Activated T-cell treated with anti-CD3 and anti-CD28 coated beads, Interleukin-2, amount 50 U/mL, for 4 hours (primary cell): ENCODE results near the gene RTKN2. TPM values are rescaled to one million over a fixed set of nuclear protein-coding genes. Genes with fewer than 3 reads are reported as not detected.

Experiments
- ATAC-seq, 2 donors: fragments of 200-7000 bp; cut with Tn5 transposase; one replicate each; pipeline ENCODE4 v1.10.0; 2021
- DNase-seq: peaks from one replicate; pipeline ENCODE4 v3.0.0-alpha.2; 2020
- H3K27me3 Mint-ChIP-seq: one replicate; pipeline ENCODE4 v1.8.0; 2021; ENCODE audit warnings: low read depth, mixed read lengths
- H3K36me3 Mint-ChIP-seq: one replicate; pipeline ENCODE4 v1.8.0; 2022; ENCODE audit warnings: mixed read lengths; ENCODE audit not compliant: insufficient read depth
- H3K4me1 Mint-ChIP-seq: one replicate; pipeline ENCODE4 v1.8.0; 2021; ENCODE audit warnings: low read depth, mixed read lengths
- H3K4me3 Mint-ChIP-seq: one replicate; pipeline ENCODE4 v1.8.0; 2021; ENCODE audit warnings: mild to moderate bottlenecking, moderate library complexity, mixed read lengths
- H3K9me3 Mint-ChIP-seq: one replicate; pipeline ENCODE4 v1.8.0; 2021; ENCODE audit warnings: mixed read lengths
- total RNA-seq, 3 donors: library from RNA; stranded (reverse); gene quantifications; one replicate each; pipeline ENCODE4 v1.2.1, GENCODE V29; 2021

The RTKN2 gene
- total RNA-seq, 3 donors from 2014 or later: 2.1 to 4.0 (median 3.2) TPM

GRCh38 chr10:62162261-62162981, 106.2 kb downstream of the RTKN2 start:
- no peaks in the 10 kb centered on the region for H3K27me3 Mint-ChIP-seq
- H3K4me1 Mint-ChIP-seq: peaks cover 15% of the 10 kb centered on the region
- ATAC-seq (no peak), DNase-seq (no peak)
- no peaks in the 10 kb centered on the region for H3K36me3 Mint-ChIP-seq
- no peaks in the 10 kb centered on the region for H3K9me3 Mint-ChIP-seq
- no peak overlapping the region for H3K4me3 Mint-ChIP-seq

- ATAC-seq: no peak
- Mint-ChIP-seq H3K4me3 (no peak overlapping the region), H3K9me3 (no peaks in the 10 kb centered on the region), H3K36me3 (no peaks in the 10 kb centered on the region), H3K4me1 (peaks cover 9% of the 10 kb centered on the region), H3K27me3 (no peaks in the 10 kb centered on the region)
- DNase-seq: no peak
Observed at GRCh38 chr10:62159351-62159750, 109.3 kb downstream of the RTKN2 start.

DNA sequence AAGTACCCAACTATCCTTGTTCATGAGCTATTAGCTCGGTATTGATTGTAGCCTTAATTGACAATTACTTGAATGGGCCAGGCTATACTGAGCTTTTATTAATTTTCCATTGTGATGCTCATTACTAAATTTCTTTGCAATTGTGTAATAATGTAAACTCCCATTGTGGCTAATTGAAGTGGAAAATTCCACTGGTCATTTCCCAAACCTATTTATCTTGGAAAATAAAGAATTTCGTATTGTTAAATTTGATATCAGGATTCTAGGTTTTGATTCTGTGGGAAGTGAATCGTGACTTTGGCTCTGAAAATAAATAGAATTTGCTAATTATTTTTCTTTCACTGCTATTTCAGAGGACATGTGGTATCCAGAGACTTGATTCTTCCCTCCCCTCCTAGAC, 111.0 kb downstream of the RTKN2 start:
- peaks cover 9% of the 10 kb centered on the region for H3K4me1 Mint-ChIP-seq
- ATAC-seq (no peak), DNase-seq (no peak)

DNA sequence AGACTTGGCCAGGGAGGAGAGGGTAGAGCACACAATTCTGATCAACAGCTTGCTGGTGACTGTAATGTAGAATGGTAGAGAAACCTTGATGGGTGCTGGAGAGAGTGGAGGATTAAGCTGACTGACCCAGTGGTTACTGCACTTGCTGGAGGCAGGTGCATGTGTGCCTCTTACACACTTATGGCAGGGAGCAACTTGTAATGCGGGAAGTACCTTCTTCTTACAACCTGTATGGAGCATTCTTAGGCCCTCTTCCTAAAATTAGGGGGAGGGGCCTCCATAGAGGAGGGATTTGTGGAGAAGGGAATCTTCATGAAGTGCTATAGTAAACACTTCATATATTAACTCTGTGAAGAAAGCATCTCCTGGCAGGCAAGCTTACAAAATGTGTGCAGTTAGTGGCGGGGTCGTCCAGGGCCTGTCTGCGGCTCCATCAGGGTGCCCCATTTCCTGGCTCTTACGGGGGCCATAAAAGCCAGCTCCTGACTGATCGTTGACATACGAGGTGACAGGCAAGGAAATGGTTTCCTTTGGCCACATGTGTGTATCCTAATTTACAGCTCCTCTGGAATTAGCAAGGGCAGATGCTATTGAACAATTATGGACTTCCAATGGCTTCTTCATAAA, 113.5 kb downstream of the RTKN2 start:
- peaks cover 6% of the 10 kb centered on the region for H3K9me3 Mint-ChIP-seq
- ATAC-seq: no peak

More for the DNA sequence above, 111.0 kb downstream of the RTKN2 start:
- Mint-ChIP-seq H3K9me3 (no peaks in the 10 kb centered on the region), H3K27me3 (no peaks in the 10 kb centered on the region), H3K36me3 (no peaks in the 10 kb centered on the region), H3K4me3 (no peak overlapping the region)

DNA sequence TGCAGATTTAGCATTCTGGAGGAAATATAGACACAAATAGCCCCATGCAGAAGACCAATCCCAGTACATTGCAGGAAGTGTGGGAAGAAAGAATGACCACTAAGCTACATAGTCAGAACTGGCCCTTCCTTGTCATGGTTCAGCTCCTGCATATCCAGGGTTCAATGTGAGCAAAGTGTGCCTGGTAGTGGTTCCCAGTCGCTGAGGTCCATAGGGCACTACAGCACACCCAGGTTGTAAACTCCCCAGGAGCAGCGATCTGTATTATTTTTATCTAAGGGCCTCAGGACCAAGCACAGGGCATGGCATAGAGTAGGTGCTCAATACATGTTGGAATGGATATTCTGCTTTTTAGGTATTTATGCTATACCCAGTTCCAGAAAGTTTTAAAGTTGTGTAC, 114.4 kb downstream of the RTKN2 start:
- H3K36me3 Mint-ChIP-seq: no peaks in the 10 kb centered on the region
- no peak overlapping the region for H3K4me3 Mint-ChIP-seq
- H3K9me3 Mint-ChIP-seq: peaks cover 6% of the 10 kb centered on the region
- no peaks in the 10 kb centered on the region for H3K27me3 Mint-ChIP-seq
- ATAC-seq: no peak
- no peak for DNase-seq
- H3K4me1 Mint-ChIP-seq: peaks cover 3% of the 10 kb centered on the region

More for the DNA sequence above, 113.5 kb downstream of the RTKN2 start:
- Mint-ChIP-seq H3K4me1 (peaks cover 6% of the 10 kb centered on the region), H3K4me3 (no peak overlapping the region), H3K27me3 (no peaks in the 10 kb centered on the region), H3K36me3 (no peaks in the 10 kb centered on the region)
- DNase-seq: no peak

DNA sequence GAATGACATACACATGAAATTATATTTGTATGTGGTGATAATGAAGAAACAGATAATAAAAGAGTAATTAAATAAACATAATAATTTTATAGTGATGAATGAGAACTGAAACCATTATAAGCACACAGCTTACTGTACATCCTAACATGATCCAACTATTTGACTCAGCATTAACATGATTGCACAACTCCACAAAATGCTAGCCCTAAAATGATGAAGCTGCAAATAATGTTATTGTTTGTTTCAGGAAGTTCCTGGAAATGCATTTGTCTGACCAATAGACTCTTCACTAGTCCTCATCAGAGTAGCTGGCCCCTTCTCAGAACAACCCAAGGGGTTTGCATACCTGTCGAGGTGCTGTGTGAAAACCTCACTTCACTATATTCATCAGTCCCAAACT, 115.5 kb downstream of the RTKN2 start:
- no peak for ATAC-seq
- no peak for DNase-seq
- no peaks in the 10 kb centered on the region for H3K27me3 Mint-ChIP-seq
- peaks cover 6% of the 10 kb centered on the region for H3K9me3 Mint-ChIP-seq
- H3K4me3 Mint-ChIP-seq: no peak overlapping the region
- H3K36me3 Mint-ChIP-seq: no peaks in the 10 kb centered on the region
- H3K4me1 Mint-ChIP-seq: peaks cover 5% of the 10 kb centered on the region

GRCh38 chr10:62149621-62150020, 119.0 kb downstream of the RTKN2 start:
- no peaks in the 10 kb centered on the region for H3K36me3 Mint-ChIP-seq
- peaks cover 10% of the 10 kb centered on the region for H3K4me1 Mint-ChIP-seq
- H3K4me3 Mint-ChIP-seq: no peak overlapping the region
- H3K27me3 Mint-ChIP-seq: no peaks in the 10 kb centered on the region
- peaks cover 6% of the 10 kb centered on the region for H3K9me3 Mint-ChIP-seq
- DNase-seq (no peak), ATAC-seq (no peak)

GRCh38 chr10:62148155-62148554, 120.5 kb downstream of the RTKN2 start:
- peaks cover 10% of the 10 kb centered on the region for H3K4me1 Mint-ChIP-seq
- H3K4me3 Mint-ChIP-seq: no peak overlapping the region
- H3K36me3 Mint-ChIP-seq: no peaks in the 10 kb centered on the region
- peaks cover 11% of the 10 kb centered on the region for H3K9me3 Mint-ChIP-seq
- H3K27me3 Mint-ChIP-seq: no peaks in the 10 kb centered on the region
- DNase-seq: no peak
- ATAC-seq: no peak

DNA sequence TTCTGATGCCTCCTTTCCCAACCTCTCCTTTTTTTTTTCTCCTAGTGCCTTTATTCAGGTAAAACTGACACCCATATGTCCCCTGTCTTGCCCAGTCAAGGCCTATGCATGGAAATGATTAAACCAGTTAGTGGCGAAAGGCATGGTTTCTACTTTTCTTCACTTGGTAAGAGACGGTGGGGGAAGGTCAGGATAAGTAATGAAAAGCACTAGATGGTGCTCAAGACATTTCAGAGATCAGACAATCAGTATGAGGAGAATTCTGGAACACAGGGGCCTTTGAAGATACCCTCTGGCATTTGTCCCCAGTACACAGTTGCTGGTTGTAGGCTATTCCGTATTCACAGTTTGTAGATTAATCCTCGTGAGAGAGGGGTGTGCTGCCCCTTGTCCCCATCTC, 121.2 kb downstream of the RTKN2 start:
- H3K9me3 Mint-ChIP-seq: peaks cover 18% of the 10 kb centered on the region
- no peak for ATAC-seq
- H3K36me3 Mint-ChIP-seq: peaks cover 2% of the 10 kb centered on the region
- peaks cover 10% of the 10 kb centered on the region for H3K4me1 Mint-ChIP-seq
- DNase-seq: no peak
- H3K4me3 Mint-ChIP-seq: no peak overlapping the region
- no peaks in the 10 kb centered on the region for H3K27me3 Mint-ChIP-seq

- no peak overlapping the region for H3K4me3 Mint-ChIP-seq
- peaks cover 7% of the 10 kb centered on the region for H3K9me3 Mint-ChIP-seq
- no peaks in the 10 kb centered on the region for H3K36me3 Mint-ChIP-seq
- H3K4me1 Mint-ChIP-seq: peaks cover 6% of the 10 kb centered on the region
- no peaks in the 10 kb centered on the region for H3K27me3 Mint-ChIP-seq
- ATAC-seq (no peak), DNase-seq (no peak)
Observed at GRCh38 chr10:62136931-62137330, 131.7 kb downstream of the RTKN2 start.

DNA sequence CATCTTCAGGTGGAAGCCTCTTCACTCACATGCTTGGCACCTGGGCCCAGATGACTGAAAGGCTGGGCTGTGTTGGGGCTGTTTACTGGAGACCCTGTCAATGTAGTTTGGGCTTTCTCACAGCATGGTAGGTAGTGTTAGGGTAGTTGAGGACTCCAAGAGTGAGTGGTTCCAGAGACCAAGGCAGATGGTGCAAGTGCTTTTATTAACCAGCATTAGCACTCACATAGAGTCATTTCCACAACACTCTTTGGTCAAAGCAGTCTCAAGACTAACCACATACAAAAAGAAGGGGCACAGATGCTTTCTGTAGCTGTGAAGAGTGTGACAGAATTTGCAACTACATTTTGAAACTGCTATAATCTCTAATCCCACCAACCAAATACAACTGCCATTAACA, 135.0 kb downstream of the RTKN2 start:
- Mint-ChIP-seq H3K4me1 (peaks cover 6% of the 10 kb centered on the region), H3K36me3 (peaks cover 3% of the 10 kb centered on the region), H3K4me3 (no peak overlapping the region), H3K9me3 (peaks cover 19% of the 10 kb centered on the region), H3K27me3 (no peaks in the 10 kb centered on the region)
- no peak for DNase-seq
- ATAC-seq: peak in 1 of 2 donors; percentile 35

Other genes starting within 250 kb of the RTKN2 start
- gene ZNF365, start 105.5 kb upstream of the RTKN2 start, total RNA-seq: 1 to 10 TPM; 1.3 to 3.4 (median 1.7) TPM